ENCODE data around the gene WDR91.
"Not testable (repeated sequence)": the region's sequence is repeated elsewhere in the genome, so short reads cannot be mapped to it uniquely, and the experiment has no call there.

Gene WDR91

DNA sequence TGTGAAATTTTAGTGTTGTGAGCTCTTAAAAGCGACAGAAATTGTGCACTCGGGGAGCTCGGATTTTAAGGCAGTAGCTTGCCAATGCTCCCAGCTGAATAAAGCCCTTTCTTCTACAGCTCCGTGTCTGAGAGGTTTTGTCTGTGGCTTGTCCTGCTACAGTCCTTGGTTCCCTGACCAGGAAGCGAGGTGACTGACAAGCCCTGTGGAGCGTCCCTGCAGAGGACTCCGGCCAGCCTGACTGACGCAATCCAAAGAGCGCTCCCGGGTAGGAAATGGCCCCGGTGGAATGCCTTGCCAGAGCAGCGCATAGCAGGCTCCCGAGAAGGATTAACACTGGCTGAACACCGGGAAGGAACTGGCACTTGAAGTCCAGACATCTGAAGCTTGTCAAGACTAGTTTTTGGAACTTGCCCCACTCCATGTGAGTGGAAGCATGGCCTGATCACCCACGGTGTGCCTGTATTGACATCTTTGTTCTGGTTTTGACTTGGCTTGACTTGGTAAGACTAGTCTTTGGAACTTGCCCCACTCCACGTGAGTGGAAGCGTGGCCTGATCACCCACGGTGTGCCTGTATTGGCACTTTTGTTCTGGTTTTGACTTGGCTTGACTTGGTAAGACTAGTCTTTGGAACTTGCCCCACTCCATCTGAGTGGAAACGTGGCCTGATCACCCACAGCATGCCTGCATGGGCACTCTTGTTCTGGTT lies 39.6 kb downstream of the WDR91 start:
- Histone ChIP-seq H3K9ac (ENCODE audit: low read length) (peak overlapping the region; percentile 82), H3K4me3 (ENCODE audit: low read length) (peak overlapping the region; percentile 67), H3K27ac (ENCODE audit: low read length) (peak overlapping the region; percentile 18), H3K36me3 (ENCODE audit: control insufficient read depth, low read depth, low read length) (peaks cover 20% of the 10 kb centered on the region)
- not testable (repeated sequence) for H3K27me3 ChIP-seq (ENCODE audit: control insufficient read depth, insufficient read depth, low read length); H3K9me3 ChIP-seq (ENCODE audit: control insufficient read depth, low read depth, low read length); H3K4me1 ChIP-seq (ENCODE audit: control insufficient read depth, low read depth, low read length)

DNA sequence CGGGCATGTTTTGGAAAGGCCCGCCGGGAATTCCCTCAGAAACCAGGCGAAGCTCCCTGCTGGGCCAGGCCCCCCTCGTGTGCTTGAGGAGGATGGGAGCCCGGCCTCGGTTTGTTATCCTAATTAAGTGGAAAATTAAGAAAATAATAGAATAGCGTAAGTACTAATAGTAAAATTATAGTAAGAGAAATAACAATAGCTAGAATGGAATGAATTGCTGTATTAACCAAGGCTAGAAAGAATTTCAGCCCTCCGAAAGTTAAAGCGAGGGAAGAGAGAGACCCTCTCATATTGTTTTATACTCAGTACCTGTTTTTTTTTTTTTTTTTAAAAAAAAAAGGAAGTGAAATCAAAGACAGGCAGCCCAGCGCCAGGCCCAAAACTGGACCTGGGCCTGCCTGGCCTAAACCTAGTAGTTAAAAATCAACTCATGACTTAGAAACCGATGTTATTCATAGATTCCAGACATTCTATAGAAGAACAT lies 40.3 kb downstream of the WDR91 start:
- not testable (repeated sequence) for H3K27ac ChIP-seq (ENCODE audit: low read length); H3K4me1 ChIP-seq (ENCODE audit: control insufficient read depth, low read depth, low read length); H3K9me3 ChIP-seq (ENCODE audit: control insufficient read depth, low read depth, low read length); H3K27me3 ChIP-seq (ENCODE audit: control insufficient read depth, insufficient read depth, low read length)
- Histone ChIP-seq H3K4me3 (ENCODE audit: low read length) (peak overlapping the region; percentile 67), H3K36me3 (ENCODE audit: control insufficient read depth, low read depth, low read length) (peaks cover 24% of the 10 kb centered on the region), H3K9ac (ENCODE audit: low read length) (peak overlapping the region; percentile 82)

DNA sequence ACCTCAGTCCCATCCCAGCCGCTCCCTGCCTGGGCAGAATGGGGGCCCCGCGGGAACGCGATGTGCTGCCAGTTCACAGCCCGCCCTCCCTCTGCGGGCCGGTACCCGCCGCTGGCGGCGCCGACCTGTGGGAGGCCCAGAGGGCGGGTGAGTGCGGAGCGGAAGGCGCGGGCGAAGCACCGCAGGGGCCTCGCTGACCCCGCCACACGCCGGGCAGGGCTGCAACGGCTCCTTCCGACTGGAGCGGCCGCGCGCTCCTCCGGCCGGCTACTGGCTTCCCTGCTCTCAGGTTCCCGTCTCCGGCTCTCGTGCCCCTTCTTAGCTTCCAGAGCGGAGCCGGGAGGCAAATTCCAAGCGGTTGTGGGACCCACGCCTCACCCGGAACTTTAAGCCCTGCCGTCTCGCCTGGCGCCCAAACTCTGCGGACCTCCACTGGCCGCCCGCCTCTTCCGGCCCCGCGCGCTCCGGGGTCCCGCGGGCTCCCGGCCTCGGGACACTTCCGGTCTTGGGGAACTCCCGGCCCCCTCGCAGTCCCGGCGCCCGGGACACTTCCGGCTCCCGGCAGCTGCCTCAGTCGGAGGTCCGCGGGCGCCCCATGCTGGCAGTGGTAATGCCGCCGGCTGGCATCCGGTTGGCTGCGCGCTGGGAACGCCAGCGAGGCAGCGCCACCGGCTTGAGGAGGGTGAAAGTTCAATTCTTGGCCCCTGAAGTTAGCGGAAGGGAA lies 40.9 kb downstream of the WDR91 start, which contains the start of gene CYREN:
Gene CYREN (minus strand): TSS at position 434 of the 724 bp plus-strand sequence. CDS start 1,785 bp downstream, outside the sequence.
- no peaks in the 10 kb centered on the region for H3K27me3 ChIP-seq (ENCODE audit: control insufficient read depth, insufficient read depth, low read length)
- H3K4me1 ChIP-seq (ENCODE audit: control insufficient read depth, low read depth, low read length): no peaks in the 10 kb centered on the region
- peak within 1 kb of the TSS; percentile 67 for H3K4me3 ChIP-seq (ENCODE audit: low read length)
- H3K27ac ChIP-seq (ENCODE audit: low read length): peak within 1 kb of the TSS; percentile 72
- H3K9me3 ChIP-seq (ENCODE audit: control insufficient read depth, low read depth, low read length): no peaks in the 10 kb centered on the region
- H3K9ac ChIP-seq (ENCODE audit: low read length): peak within 1 kb of the TSS; percentile 82
- peaks cover 30% of the 10 kb centered on the region for H3K36me3 ChIP-seq (ENCODE audit: control insufficient read depth, low read depth, low read length)

DNA sequence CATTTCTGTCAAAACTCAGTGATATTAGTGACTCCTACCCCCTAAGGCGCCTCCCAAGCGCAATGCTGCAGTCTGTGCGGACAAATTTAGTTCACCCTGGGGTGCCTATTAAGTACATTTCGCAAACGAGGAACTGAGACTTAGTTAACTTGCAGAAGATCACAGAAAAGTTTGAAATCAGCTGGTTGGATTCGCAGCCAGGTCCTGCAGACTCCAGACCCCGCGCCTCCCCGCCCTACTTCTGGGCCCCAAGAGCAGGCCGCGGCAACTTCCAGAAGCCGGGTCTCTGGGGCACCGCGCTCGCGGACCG lies 41.4 kb downstream of the WDR91 start:
- H3K9me3 ChIP-seq (ENCODE audit: control insufficient read depth, low read depth, low read length): no peaks in the 10 kb centered on the region
- H3K27ac ChIP-seq (ENCODE audit: low read length): peak overlapping the region; percentile 72
- no peaks in the 10 kb centered on the region for H3K4me1 ChIP-seq (ENCODE audit: control insufficient read depth, low read depth, low read length)
- peak overlapping the region; percentile 67 for H3K4me3 ChIP-seq (ENCODE audit: low read length)
- H3K27me3 ChIP-seq (ENCODE audit: control insufficient read depth, insufficient read depth, low read length): no peaks in the 10 kb centered on the region
- H3K9ac ChIP-seq (ENCODE audit: low read length): peak overlapping the region; percentile 82
- peaks cover 35% of the 10 kb centered on the region for H3K36me3 ChIP-seq (ENCODE audit: control insufficient read depth, low read depth, low read length)

DNA sequence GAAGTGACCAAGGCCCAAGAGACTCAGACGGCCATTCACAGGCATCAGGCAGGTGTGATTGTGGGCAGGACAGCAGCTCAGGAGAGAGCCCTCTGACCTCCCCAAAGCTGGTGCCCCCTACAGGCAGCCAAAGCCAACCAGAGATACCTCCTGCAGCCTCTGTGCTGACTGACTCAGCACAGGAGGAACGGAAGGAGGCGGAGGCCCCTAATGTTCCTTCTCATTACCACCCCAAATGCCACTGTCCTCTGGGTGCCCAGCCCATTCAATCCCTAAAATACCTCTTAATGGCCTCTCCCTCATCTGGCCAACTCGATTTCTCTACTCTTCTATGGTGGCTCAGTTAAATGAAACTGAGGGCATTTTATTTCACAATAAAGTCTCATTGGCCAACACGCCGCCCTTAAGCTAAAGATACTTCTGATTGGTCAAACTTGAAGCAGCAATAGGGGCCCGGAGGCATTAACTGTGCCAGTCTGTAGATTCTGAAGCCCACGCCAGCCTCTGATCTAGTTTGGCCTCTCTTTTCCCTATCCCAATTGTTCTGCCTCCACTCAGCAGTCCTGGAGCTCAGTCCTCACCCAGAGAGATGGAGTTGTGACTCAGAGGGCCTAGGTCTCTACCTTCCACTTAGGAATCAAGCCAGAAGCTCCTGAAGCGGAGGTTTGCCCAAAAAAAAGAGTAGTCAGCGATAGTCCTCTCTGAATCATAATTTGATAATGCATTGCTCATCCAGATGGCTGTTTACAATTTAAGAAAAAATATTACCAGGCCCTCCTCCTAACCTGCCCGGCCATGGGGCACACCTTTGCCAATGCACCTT lies 42.0 kb downstream of the WDR91 start:
- no peaks in the 10 kb centered on the region for H3K4me1 ChIP-seq (ENCODE audit: control insufficient read depth, low read depth, low read length)
- H3K27me3 ChIP-seq (ENCODE audit: control insufficient read depth, insufficient read depth, low read length): no peaks in the 10 kb centered on the region
- peak overlapping the region; percentile 82 for H3K9ac ChIP-seq (ENCODE audit: low read length)
- H3K4me3 ChIP-seq (ENCODE audit: low read length): peak overlapping the region; percentile 67
- H3K9me3 ChIP-seq (ENCODE audit: control insufficient read depth, low read depth, low read length): no peaks in the 10 kb centered on the region
- H3K27ac ChIP-seq (ENCODE audit: low read length): no peak overlapping the region
- H3K36me3 ChIP-seq (ENCODE audit: control insufficient read depth, low read depth, low read length): peaks cover 36% of the 10 kb centered on the region

DNA sequence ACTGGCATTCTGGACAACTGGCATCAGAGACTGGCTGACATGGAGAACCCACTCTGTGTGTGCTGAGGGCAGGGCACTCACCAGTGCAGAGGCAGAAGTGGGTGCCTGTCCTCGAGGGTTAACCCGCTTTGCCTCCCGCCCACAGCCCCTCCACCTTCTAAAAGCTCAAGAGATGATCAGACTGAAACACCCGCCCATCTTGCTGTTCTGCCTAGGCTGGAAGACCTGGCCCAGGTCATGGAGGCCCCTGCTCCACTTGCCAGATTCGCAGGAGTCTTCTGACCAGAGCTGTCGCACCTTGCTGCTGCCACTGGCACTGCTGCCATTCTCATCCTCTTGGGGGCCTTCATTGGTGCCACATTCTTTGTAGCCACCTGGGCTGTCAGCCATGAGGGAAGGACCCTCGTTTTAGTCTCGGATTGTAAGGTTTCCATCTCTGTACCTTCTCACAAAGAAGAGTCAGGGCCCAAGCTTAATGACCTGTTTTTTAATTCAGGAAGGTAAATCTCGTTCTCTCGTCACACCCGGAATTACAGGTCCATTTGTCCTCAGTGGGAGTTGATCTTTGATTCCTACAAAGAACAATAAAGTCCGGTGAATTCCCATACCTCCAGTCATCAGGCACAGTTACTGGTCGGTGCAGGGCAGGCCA lies 42.7 kb downstream of the WDR91 start:
- Histone ChIP-seq H3K4me1 (ENCODE audit: control insufficient read depth, low read depth, low read length) (no peaks in the 10 kb centered on the region), H3K9ac (ENCODE audit: low read length) (no peak overlapping the region), H3K27ac (ENCODE audit: low read length) (no peak overlapping the region), H3K36me3 (ENCODE audit: control insufficient read depth, low read depth, low read length) (peaks cover 36% of the 10 kb centered on the region), H3K27me3 (ENCODE audit: control insufficient read depth, insufficient read depth, low read length) (no peaks in the 10 kb centered on the region), H3K4me3 (ENCODE audit: low read length) (no peak overlapping the region), H3K9me3 (ENCODE audit: control insufficient read depth, low read depth, low read length) (no peaks in the 10 kb centered on the region)

DNA sequence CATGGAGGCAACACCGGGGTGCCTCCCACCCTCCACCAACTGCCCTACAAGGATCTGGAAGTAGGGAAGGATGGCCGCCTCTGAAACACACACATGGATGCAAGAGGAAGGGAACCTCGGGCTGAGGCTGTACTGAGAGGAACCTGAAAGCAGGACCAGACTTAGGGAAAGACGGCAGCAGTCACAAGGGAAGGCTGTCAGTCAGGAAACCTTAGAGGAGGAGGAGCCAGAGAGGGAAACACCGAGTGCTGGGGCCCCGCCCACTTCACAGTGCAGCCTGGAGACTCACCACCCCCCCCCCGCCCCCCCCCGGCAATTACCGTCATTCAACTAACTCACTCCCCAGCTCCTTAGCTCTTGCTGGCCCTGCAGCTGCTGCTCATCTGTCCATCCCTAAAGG lies 43.3 kb downstream of the WDR91 start:
- Histone ChIP-seq H3K9me3 (ENCODE audit: control insufficient read depth, low read depth, low read length) (no peaks in the 10 kb centered on the region), H3K4me3 (ENCODE audit: low read length) (no peak overlapping the region), H3K9ac (ENCODE audit: low read length) (no peak overlapping the region), H3K36me3 (ENCODE audit: control insufficient read depth, low read depth, low read length) (peaks cover 36% of the 10 kb centered on the region), H3K27me3 (ENCODE audit: control insufficient read depth, insufficient read depth, low read length) (no peaks in the 10 kb centered on the region), H3K4me1 (ENCODE audit: control insufficient read depth, low read depth, low read length) (no peaks in the 10 kb centered on the region), H3K27ac (ENCODE audit: low read length) (no peak overlapping the region)

DNA sequence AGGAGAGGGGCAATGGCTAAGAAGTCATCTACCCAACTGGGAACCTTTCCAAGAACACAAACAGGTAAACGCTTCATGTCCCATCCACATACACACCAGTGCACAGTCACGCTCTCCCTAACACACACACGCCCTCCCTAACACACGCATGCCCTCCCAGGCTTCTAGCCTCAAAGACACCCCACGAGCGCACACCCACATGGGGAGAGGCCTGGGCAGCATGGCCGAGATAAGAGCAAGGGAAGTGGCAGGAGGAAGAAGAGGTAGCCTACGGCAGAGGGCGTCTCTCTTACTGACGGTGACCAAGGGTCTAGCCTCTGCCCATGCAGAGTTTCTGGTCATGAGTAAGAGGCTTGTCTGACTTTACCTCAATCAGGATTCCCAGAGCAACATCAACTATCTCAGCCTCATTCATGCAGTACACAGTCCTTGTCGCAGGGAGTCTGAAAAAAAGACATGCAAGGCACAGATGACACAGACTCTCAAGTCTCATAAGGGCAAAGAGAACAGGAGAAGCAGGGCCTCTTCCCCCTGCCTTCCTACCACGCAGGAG lies 43.9 kb downstream of the WDR91 start:
- Histone ChIP-seq H3K36me3 (ENCODE audit: control insufficient read depth, low read depth, low read length) (peaks cover 36% of the 10 kb centered on the region), H3K27ac (ENCODE audit: low read length) (no peak overlapping the region), H3K27me3 (ENCODE audit: control insufficient read depth, insufficient read depth, low read length) (no peaks in the 10 kb centered on the region), H3K9ac (ENCODE audit: low read length) (no peak overlapping the region), H3K4me3 (ENCODE audit: low read length) (no peak overlapping the region), H3K4me1 (ENCODE audit: control insufficient read depth, low read depth, low read length) (no peaks in the 10 kb centered on the region), H3K9me3 (ENCODE audit: control insufficient read depth, low read depth, low read length) (peaks cover 4% of the 10 kb centered on the region)

DNA sequence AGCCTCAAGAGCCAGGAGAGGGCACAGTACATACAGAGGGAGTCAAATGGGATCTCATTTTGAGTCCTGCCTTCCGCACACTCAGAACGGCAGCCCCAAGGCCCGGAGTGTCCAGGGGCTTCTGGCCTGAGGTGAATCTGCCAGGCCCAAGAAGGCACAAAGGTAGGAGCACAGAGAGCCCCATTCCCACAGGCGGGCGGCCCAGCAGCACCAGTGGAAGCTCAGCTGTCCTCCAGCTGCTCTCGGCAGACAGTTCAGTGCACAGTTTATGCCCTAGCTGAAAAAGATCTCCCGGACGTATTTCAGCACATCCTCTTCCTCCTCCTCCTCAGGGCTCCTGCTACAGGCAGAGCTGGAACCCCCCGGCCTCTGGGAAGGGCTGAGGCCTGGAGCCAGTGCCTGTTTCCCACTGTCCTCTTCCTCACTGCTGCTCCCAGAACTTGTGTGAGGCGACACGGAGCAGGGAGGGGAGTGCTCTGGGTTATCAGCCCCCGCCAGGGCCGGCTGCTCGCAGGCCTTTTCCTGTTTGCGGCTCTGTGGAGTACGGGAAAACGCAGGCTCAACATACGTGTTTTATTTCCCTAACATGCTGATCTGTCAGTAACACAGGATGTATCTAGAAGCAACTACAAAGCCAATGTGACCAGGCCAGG lies 44.9 kb downstream of the WDR91 start:
- Histone ChIP-seq H3K4me3 (ENCODE audit: low read length) (no peak overlapping the region), H3K27me3 (ENCODE audit: control insufficient read depth, insufficient read depth, low read length) (no peaks in the 10 kb centered on the region), H3K9me3 (ENCODE audit: control insufficient read depth, low read depth, low read length) (peaks cover 4% of the 10 kb centered on the region), H3K4me1 (ENCODE audit: control insufficient read depth, low read depth, low read length) (no peaks in the 10 kb centered on the region), H3K36me3 (ENCODE audit: control insufficient read depth, low read depth, low read length) (peaks cover 36% of the 10 kb centered on the region), H3K9ac (ENCODE audit: low read length) (no peak overlapping the region), H3K27ac (ENCODE audit: low read length) (no peak overlapping the region)

DNA sequence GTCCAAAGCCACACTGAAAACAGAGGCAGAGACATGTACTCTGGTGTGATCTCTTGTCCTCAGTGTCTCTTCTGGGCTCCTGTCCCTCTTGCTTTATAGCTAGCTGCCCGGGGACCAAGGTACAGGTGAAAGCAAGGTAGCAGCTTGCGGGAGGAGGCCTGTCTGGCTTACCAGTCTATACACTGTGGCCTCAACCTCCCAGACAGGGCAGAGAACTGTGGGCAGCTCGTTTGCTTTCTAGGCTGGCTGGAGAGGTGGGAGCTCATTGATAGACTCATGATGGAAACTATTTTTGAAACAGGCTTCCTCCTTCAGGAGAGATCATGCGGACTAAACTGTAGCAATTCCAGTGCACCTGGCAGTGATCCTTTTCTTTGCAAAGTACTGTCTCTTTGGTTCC lies 45.5 kb downstream of the WDR91 start:
- Histone ChIP-seq H3K27me3 (ENCODE audit: control insufficient read depth, insufficient read depth, low read length) (no peaks in the 10 kb centered on the region), H3K9me3 (ENCODE audit: control insufficient read depth, low read depth, low read length) (peaks cover 4% of the 10 kb centered on the region), H3K36me3 (ENCODE audit: control insufficient read depth, low read depth, low read length) (peaks cover 36% of the 10 kb centered on the region), H3K9ac (ENCODE audit: low read length) (no peak overlapping the region), H3K4me3 (ENCODE audit: low read length) (no peak overlapping the region), H3K4me1 (ENCODE audit: control insufficient read depth, low read depth, low read length) (no peaks in the 10 kb centered on the region), H3K27ac (ENCODE audit: low read length) (no peak overlapping the region)
